ENCODE measurements around the gene AMDHD2. TPM values are rescaled to one million over a fixed set of nuclear protein-coding genes. Genes with fewer than 3 reads are reported as not detected.

Gene AMDHD2
- total RNA-seq, 4 donors from 2014 or later, result 12.3 to 18.1 (median 13.7) TPM

DNA sequence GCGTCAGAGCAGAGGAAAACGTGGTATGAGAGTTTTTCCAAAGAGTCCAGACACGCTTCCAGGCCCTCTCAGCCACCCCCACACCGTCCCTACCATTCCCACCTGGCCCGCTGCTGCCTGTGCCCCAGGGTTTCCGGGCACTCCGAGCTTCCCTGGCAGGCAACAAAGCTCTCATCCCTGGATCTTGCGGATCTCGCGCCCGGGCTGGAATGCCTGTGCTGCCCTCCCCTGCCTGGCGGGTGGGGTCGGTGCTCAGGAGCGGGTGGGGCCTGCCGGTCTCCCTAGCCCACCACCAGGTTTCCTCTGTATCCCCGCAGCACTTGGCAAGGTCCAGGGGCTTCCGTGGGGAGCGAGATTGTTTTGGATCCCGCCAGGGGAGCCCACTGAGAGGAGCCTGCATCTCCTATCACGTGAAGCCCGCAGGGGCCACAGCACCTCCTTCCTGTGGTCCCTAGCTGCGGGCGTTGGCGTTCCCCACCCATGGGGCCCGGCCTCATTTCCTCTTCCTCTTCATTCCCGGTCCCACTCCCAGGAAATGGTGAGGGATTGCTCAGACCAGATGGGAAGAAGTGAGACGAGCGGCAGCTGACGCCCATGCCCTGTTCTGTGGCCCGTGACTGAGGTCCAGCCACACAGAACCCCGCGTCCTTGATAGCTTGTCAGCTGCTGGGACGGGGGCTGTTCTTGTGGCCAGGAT lies 34.2 kb upstream of the AMDHD2 start:
- in situ Hi-C loops (cut with MboI; ENCODE audit: low sequenced_read_pairs in 4 of 4), result loop anchor here in 1 of 4 donors (25.0 kb wide), 1 partner anchor 149 kb away; the partner anchor contains the start of gene ABCA3
- ATAC-seq, result no peak
- H3K4me3 ChIP-seq, result no peak overlapping the region
- intact Hi-C loops (cut with DNase I; ENCODE audit: low total_unique reads), result loop anchor here (2.0 to 10.0 kb wide), 2 partner anchors 13 to 61 kb away; partner anchors contain the start of gene CCNF
- no peaks in the 10 kb centered on the region for H3K9me3 ChIP-seq
- TF ChIP-seq POLR2A (IDR thresholded peaks at IDR 0.05), result no peak
- TF ChIP-seq, protein P1, sequence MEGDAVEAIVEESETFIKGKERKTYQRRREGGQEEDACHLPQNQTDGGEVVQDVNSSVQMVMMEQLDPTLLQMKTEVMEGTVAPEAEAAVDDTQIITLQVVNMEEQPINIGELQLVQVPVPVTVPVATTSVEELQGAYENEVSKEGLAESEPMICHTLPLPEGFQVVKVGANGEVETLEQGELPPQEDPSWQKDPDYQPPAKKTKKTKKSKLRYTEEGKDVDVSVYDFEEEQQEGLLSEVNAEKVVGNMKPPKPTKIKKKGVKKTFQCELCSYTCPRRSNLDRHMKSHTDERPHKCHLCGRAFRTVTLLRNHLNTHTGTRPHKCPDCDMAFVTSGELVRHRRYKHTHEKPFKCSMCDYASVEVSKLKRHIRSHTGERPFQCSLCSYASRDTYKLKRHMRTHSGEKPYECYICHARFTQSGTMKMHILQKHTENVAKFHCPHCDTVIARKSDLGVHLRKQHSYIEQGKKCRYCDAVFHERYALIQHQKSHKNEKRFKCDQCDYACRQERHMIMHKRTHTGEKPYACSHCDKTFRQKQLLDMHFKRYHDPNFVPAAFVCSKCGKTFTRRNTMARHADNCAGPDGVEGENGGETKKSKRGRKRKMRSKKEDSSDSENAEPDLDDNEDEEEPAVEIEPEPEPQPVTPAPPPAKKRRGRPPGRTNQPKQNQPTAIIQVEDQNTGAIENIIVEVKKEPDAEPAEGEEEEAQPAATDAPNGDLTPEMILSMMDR (IDR thresholded peaks at IDR 0.05 in 4 of 5, conservative IDR thresholded peaks at IDR 0.05 in 1 of 5), result no peak
- no peaks in the 10 kb centered on the region for H3K27me3 ChIP-seq
- no peaks in the 10 kb centered on the region for H3K36me3 ChIP-seq
- peaks cover 23 to 53% of the 10 kb centered on the region in 2 donors for H3K4me1 ChIP-seq
- no peak overlapping the region for H3K27ac ChIP-seq
- no peak for DNase-seq

DNA sequence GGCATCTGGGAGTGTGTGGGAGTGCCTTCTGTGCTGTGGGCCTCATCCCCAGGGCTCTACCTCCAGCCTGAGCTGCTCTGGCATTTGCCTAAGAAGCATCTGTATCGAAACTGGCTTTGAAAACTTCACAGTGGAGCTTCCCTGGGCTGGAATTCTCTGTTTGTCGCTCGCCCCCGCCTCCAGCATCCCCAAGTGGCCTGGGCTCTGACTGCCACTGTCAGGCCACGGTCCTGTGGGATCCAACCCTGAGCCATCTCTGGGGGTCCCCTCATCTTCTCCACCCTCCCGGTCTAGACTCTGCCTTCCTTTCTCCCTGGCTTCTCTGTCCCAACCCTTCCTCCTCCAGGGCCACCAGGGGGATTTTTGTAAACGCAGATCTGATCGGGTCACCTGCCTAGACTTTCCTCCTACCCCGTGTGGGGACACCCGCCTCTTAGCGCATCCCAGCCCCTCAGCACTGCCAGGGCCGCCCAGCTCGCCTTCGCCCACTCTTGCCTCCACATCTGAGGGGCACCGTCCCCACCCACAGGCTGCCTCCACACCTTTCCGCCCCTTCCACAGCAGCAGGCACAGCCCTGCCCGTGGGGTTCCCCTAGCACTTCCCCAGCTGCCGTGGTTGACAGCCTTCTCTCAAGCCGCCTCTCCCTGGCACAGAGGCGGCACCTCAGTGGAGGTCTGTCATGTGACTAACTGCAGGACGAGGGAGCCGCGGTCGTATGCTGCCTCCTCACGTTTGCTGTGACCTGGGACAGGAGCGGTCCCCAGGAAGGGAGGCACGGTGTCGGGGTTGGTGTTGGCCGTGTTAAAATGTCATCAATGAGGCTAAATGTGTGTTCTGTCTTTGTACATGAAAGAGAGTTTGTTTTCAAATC lies 33.3 kb upstream of the AMDHD2 start:
- H3K4me1 ChIP-seq, result peaks cover 23 to 53% of the 10 kb centered on the region in 2 donors
- no peaks in the 10 kb centered on the region for H3K27me3 ChIP-seq
- peak; percentile 41 to 53 for DNase-seq
- TF ChIP-seq, protein P1 (IDR thresholded peaks at IDR 0.05 in 4 of 5, conservative IDR thresholded peaks at IDR 0.05 in 1 of 5), result peak in 1 of 5 experiments; percentile 34
- TF ChIP-seq POLR2A (IDR thresholded peaks at IDR 0.05), result no peak
- ATAC-seq, result no peak
- in situ Hi-C loops (cut with MboI; ENCODE audit: low sequenced_read_pairs in 4 of 4), result loop anchor here in 1 of 4 donors (25.0 kb wide), 1 partner anchor 150 kb away; the partner anchor contains the start of gene ABCA3
- no peaks in the 10 kb centered on the region for H3K36me3 ChIP-seq
- no peaks in the 10 kb centered on the region for H3K9me3 ChIP-seq
- intact Hi-C loops (cut with DNase I; ENCODE audit: low total_unique reads), result loop anchor here (2.0 to 10.0 kb wide), 2 partner anchors 14 to 62 kb away; partner anchors contain the start of gene CCNF
- H3K27ac ChIP-seq, result no peak overlapping the region
- no peak overlapping the region for H3K4me3 ChIP-seq

DNA sequence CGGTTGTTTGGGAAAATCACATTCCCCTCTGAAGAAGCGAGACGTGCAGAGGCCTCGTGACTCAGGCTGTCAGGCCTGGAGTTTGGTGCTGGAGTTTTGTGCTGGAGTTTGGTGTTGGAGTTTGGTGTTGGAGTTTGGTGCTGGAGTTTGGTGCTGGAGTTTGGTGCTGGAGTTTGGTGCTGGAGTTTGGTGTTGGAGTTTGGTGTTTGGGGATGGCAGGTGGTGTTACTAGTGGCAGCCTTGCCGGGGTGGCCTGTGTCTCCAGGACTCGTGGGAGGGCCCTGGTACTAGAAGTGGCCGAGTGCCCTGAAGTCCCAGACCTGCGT lies 32.7 kb upstream of the AMDHD2 start:
- H3K4me1 ChIP-seq, result peaks cover 22 to 48% of the 10 kb centered on the region in 2 donors
- no peak for DNase-seq

DNA sequence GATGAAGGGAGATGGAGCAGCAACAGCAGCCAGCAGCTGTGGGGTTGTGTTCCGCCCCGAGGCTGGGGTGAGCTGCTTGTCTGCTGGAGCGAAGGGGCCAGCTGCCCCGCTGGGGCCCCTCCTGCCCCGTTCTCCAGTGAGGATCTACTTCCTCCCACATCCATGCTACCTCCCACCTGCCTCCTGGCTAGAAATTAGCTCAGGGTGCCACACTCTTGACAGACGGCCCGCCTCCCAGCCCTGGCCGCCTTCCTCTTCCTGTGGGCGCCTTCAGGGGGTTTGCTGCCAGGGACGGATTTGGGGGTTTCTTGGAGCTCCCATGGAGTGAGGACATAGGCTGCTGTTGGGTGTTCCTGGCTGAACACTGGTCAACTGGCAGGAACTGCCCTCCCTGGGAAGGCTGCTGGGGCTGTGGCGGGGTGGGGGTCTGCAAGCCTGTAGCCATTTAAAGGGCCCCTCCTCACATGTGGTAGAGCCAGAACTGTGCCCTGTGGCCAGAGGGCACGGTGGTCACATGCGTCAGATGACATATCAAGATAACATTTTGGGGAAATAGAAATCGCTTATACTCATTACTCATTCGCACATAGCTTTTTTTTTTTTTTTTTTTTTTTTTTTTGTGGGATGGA lies 32.2 kb upstream of the AMDHD2 start:
- Histone ChIP-seq H3K36me3 (no peaks in the 10 kb centered on the region), H3K9me3 (no peaks in the 10 kb centered on the region), H3K27ac (no peak overlapping the region), H3K4me1 (peaks cover 17 to 43% of the 10 kb centered on the region in 2 donors), H3K4me3 (no peak overlapping the region), H3K27me3 (no peaks in the 10 kb centered on the region)
- ATAC-seq (no peak), DNase-seq (no peak)
- intact Hi-C loops (cut with DNase I; ENCODE audit: low total_unique reads) (loop anchor here (2.0 to 10.0 kb wide), 2 partner anchors 15 to 63 kb away; partner anchors contain the start of gene CCNF), in situ Hi-C loops (cut with MboI; ENCODE audit: low sequenced_read_pairs in 4 of 4) (loop anchor here in 1 of 4 donors (25.0 kb wide), 1 partner anchor 151 kb away; the partner anchor contains the start of gene ABCA3)
- TF ChIP-seq, protein P1 (IDR thresholded peaks at IDR 0.05 in 4 of 5, conservative IDR thresholded peaks at IDR 0.05 in 1 of 5), result no peak
- no peak for TF ChIP-seq POLR2A (IDR thresholded peaks at IDR 0.05)

More for the DNA sequence above, 32.7 kb upstream of the AMDHD2 start:
- Histone ChIP-seq H3K9me3 (no peaks in the 10 kb centered on the region), H3K27me3 (no peaks in the 10 kb centered on the region), H3K36me3 (no peaks in the 10 kb centered on the region), H3K27ac (no peak overlapping the region), H3K4me3 (no peak overlapping the region)
- TF ChIP-seq POLR2A (IDR thresholded peaks at IDR 0.05), result no peak
- TF ChIP-seq, protein P1 (IDR thresholded peaks at IDR 0.05 in 4 of 5, conservative IDR thresholded peaks at IDR 0.05 in 1 of 5), result no peak
- ATAC-seq, result no peak
- in situ Hi-C loops (cut with MboI; ENCODE audit: low sequenced_read_pairs in 4 of 4) (loop anchor here in 1 of 4 donors (25.0 kb wide), 1 partner anchor 150 kb away; the partner anchor contains the start of gene ABCA3), intact Hi-C loops (cut with DNase I; ENCODE audit: low total_unique reads) (loop anchor here (2.0 to 10.0 kb wide), 2 partner anchors 15 to 63 kb away; partner anchors contain the start of gene CCNF)
